Astrocyte (in vitro differentiated cells and primary cell): ENCODE data around the gene PTPRE. TPM values are rescaled to one million over a fixed set of nuclear protein-coding genes. Genes with fewer than 3 reads are reported as not detected.

Experiments
- DNase-seq: peaks from one replicate; pipeline ENCODE4 v3.0.0-alpha.2; 2010; ENCODE audit warnings: low read depth
- FAIRE-seq: peaks from 2 replicates; lab custom pipeline; 2011; peaks lifted over from hg19 to GRCh38; lab: Jason Lieb, UNC
- H2AFZ ChIP-seq: 2 replicates; pipeline ENCODE4 v1.6.0; 2012; ENCODE audit warnings: low read depth, low read length, inconsistent platforms
- H3K27ac ChIP-seq: 2 replicates; pipeline ENCODE4 v1.5.1; 2011; ENCODE audit warnings: low read depth, low read length, inconsistent platforms
- H3K27me3 ChIP-seq: 2 replicates; pipeline ENCODE4 v1.6.0; 2011; ENCODE audit warnings: low read length, inconsistent platforms; ENCODE audit not compliant: insufficient read depth
- H3K36me3 ChIP-seq: 2 replicates; pipeline ENCODE4 v1.5.1; 2011; ENCODE audit warnings: low read length, inconsistent platforms; ENCODE audit not compliant: insufficient read depth
- H3K4me1 ChIP-seq: 2 replicates; pipeline ENCODE4 v1.5.1; 2011; ENCODE audit warnings: low read length, inconsistent platforms; ENCODE audit not compliant: insufficient read depth
- H3K4me2 ChIP-seq: 2 replicates; pipeline ENCODE4 v1.6.0; 2012; ENCODE audit warnings: low read length, inconsistent platforms
- H3K4me3 ChIP-seq: 2 replicates; pipeline ENCODE4 v1.5.1; 2011; ENCODE audit warnings: low read depth, mild to moderate bottlenecking, low read length, inconsistent platforms; ENCODE audit not compliant: insufficient read depth
- H3K79me2 ChIP-seq: 2 replicates; pipeline ENCODE4 v1.6.0; 2012; ENCODE audit warnings: mild to moderate bottlenecking, low read length, inconsistent platforms; ENCODE audit not compliant: insufficient read depth
- H3K9ac ChIP-seq: 2 replicates; pipeline ENCODE4 v1.6.0; 2012; ENCODE audit warnings: mild to moderate bottlenecking, low read length, inconsistent platforms
- H3K9me3 ChIP-seq: 2 replicates; pipeline ENCODE4 v1.5.1; 2012; ENCODE audit warnings: low read depth, mild to moderate bottlenecking, low read length, inconsistent platforms; ENCODE audit not compliant: insufficient read depth
- H4K20me1 ChIP-seq: 2 replicates; pipeline ENCODE4 v1.6.0; 2012; ENCODE audit warnings: low read length, inconsistent platforms; ENCODE audit not compliant: insufficient read depth
- H3K27ac Mint-ChIP-seq: one replicate; pipeline ENCODE4 v1.8.0; 2021; ENCODE audit warnings: mild to moderate bottlenecking, mixed read lengths; ENCODE audit not compliant: unreplicated experiment
- H3K27me3 Mint-ChIP-seq: one replicate; pipeline ENCODE4 v1.8.0; 2021; ENCODE audit warnings: low read depth, mixed read lengths; ENCODE audit not compliant: unreplicated experiment
- H3K36me3 Mint-ChIP-seq: one replicate; pipeline ENCODE4 v1.8.0; 2021; ENCODE audit warnings: low read depth, mixed read lengths; ENCODE audit not compliant: unreplicated experiment
- H3K4me1 Mint-ChIP-seq: one replicate; pipeline ENCODE4 v1.8.0; 2021; ENCODE audit warnings: low read depth, mixed read lengths; ENCODE audit not compliant: unreplicated experiment
- H3K4me3 Mint-ChIP-seq: one replicate; pipeline ENCODE4 v1.8.0; 2021; ENCODE audit warnings: mild to moderate bottlenecking, moderate library complexity, mixed read lengths; ENCODE audit not compliant: unreplicated experiment
- H3K9me3 Mint-ChIP-seq: one replicate; pipeline ENCODE4 v1.8.0; 2021; ENCODE audit warnings: mild to moderate bottlenecking, mixed read lengths; ENCODE audit not compliant: unreplicated experiment
- EZH2 ChIP-seq: IDR thresholded peaks from 2 replicates; pipeline ENCODE4 v1.6.1; 2012; ENCODE audit warnings: mild to moderate bottlenecking, low read length, inconsistent platforms; ENCODE audit not compliant: insufficient read depth
- total RNA-seq: library from RNA; stranded (reverse); gene quantifications from 2 replicates; pipeline ENCODE4 v1.2.1, GENCODE V29; 2021
- TF ChIP-seq, protein P1 (sequence below): IDR thresholded peaks from 2 replicates; pipeline ENCODE4 v1.5.1; 2011; ENCODE audit warnings: low read depth, mild to moderate bottlenecking, inconsistent platforms, low read length, moderate library complexity; ENCODE audit not compliant: insufficient read depth

Gene PTPRE
- total RNA-seq, 1 donor from 2014 or later = 14.1 TPM

DNA sequence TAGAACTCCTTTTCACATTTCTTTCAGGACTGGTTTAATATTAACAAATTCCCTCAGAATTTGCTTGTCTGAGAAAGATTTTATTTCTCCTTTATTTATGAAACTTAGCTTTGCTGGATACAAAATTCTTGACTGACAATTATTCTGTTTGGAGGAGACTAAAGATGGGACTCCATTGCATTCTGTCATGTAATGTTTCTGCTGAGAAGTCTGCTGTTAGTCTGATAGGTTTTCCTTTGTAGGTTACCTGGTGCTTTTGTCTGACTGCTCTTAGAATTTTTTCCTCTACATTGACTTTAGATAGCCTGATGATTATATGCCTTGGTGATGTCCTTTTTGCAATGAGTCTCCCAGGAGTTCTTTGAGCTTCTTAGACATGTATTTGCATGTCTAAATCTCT is 37.6 kb upstream of the PTPRE start:
- H3K9me3 Mint-ChIP-seq = peaks cover 17% of the 10 kb centered on the region
- DNase-seq = no peak
- Histone ChIP-seq H2AFZ (no peak overlapping the region), H3K9ac (no peak overlapping the region), H3K4me2 (no peak overlapping the region), H3K27ac (no peak overlapping the region), H3K4me3 (no peak overlapping the region), H3K79me2 (no peaks in the 10 kb centered on the region), H4K20me1 (no peaks in the 10 kb centered on the region), H3K4me1 (no peaks in the 10 kb centered on the region), H3K9me3 (no peaks in the 10 kb centered on the region), H3K36me3 (no peaks in the 10 kb centered on the region), H3K27me3 (no peaks in the 10 kb centered on the region)
- no peak for TF ChIP-seq EZH2
- TF ChIP-seq, protein P1, sequence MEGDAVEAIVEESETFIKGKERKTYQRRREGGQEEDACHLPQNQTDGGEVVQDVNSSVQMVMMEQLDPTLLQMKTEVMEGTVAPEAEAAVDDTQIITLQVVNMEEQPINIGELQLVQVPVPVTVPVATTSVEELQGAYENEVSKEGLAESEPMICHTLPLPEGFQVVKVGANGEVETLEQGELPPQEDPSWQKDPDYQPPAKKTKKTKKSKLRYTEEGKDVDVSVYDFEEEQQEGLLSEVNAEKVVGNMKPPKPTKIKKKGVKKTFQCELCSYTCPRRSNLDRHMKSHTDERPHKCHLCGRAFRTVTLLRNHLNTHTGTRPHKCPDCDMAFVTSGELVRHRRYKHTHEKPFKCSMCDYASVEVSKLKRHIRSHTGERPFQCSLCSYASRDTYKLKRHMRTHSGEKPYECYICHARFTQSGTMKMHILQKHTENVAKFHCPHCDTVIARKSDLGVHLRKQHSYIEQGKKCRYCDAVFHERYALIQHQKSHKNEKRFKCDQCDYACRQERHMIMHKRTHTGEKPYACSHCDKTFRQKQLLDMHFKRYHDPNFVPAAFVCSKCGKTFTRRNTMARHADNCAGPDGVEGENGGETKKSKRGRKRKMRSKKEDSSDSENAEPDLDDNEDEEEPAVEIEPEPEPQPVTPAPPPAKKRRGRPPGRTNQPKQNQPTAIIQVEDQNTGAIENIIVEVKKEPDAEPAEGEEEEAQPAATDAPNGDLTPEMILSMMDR = no peak
- H3K36me3 Mint-ChIP-seq = no peaks in the 10 kb centered on the region
- peaks cover 9% of the 10 kb centered on the region for H3K27me3 Mint-ChIP-seq
- no peaks in the 10 kb centered on the region for H3K4me1 Mint-ChIP-seq
- H3K27ac Mint-ChIP-seq = no peak overlapping the region
- FAIRE-seq = no peak
- H3K4me3 Mint-ChIP-seq = no peak overlapping the region

DNA sequence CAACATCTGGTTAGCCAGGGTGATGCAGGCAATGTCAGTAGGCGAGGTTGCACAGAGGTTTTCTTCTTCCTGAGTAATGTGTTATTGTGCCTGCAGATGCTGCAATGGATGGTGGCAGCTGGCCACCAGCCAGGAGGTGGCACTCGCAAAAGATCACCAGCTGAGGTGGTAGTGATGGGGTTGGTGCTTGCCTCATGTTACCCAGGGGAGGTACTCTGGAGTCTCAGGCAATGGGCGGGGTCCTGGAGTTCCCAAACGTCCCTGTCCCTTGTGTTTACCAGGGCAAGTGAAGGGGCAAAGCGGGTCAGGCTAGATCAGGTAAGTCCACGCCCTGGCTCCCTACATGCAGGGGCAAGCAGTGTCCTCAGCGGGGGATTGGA is 35.3 kb upstream of the PTPRE start:
- Histone ChIP-seq H3K36me3 (no peaks in the 10 kb centered on the region), H3K27ac (no peak overlapping the region), H3K4me2 (no peak overlapping the region), H3K79me2 (no peaks in the 10 kb centered on the region), H2AFZ (no peak overlapping the region), H4K20me1 (no peaks in the 10 kb centered on the region), H3K9me3 (no peaks in the 10 kb centered on the region), H3K4me3 (no peak overlapping the region), H3K4me1 (no peaks in the 10 kb centered on the region), H3K27me3 (peaks cover 2% of the 10 kb centered on the region), H3K9ac (no peak overlapping the region)
- Mint-ChIP-seq H3K4me3 (no peak overlapping the region), H3K27me3 (peaks cover 9% of the 10 kb centered on the region), H3K27ac (no peak overlapping the region), H3K9me3 (peaks cover 14% of the 10 kb centered on the region), H3K36me3 (no peaks in the 10 kb centered on the region), H3K4me1 (peaks cover 9% of the 10 kb centered on the region)
- FAIRE-seq (no peak), DNase-seq (no peak)
- TF ChIP-seq, protein P1 = no peak
- TF ChIP-seq EZH2 = no peak

DNA sequence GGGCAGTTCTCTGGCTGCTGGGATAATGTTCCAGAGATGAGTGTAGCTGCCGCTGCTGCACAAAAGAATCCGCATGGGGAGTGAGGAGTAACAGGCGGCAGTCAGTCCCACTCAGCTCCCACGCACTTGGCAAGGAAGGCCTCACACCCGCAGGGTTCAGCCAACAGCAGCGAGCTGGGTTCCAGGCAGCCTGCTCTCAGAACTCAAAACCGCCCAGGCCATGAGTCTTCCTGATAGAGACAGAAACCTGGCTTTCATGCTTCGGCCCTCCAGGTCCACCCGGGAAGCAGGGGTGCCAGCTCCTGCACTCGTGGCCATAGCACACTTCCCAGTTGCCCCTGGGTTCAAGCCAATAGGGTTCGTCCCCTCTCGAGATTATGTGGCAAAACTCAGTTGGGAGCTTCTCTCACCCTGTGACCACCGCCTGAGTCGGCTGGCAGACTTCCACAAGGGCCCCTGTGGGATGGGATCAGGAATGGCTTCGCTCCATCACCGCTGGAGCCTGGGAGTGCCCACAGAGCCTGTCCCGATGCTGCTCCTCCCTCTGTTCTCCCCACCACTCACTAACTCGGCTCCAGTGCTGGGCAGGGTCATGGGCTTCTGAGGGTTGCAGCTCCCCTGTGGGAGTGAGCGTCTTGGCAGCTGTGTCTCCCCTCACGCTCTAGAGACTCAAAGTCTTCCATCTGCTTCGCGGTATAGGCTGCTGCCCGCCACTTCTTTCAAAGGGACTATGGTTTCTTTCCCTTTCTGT is 34.7 kb upstream of the PTPRE start:
- Mint-ChIP-seq H3K9me3 (peaks cover 13% of the 10 kb centered on the region), H3K36me3 (no peaks in the 10 kb centered on the region), H3K27me3 (peaks cover 9% of the 10 kb centered on the region), H3K27ac (no peak overlapping the region), H3K4me1 (peaks cover 11% of the 10 kb centered on the region), H3K4me3 (no peak overlapping the region)
- Histone ChIP-seq H3K36me3 (no peaks in the 10 kb centered on the region), H3K27ac (no peak overlapping the region), H3K27me3 (peaks cover 2% of the 10 kb centered on the region), H2AFZ (no peak overlapping the region), H3K4me1 (no peaks in the 10 kb centered on the region), H3K4me2 (no peak overlapping the region), H3K79me2 (no peaks in the 10 kb centered on the region), H3K4me3 (no peak overlapping the region), H4K20me1 (no peaks in the 10 kb centered on the region), H3K9me3 (no peaks in the 10 kb centered on the region), H3K9ac (no peak overlapping the region)
- FAIRE-seq (no peak), DNase-seq (peak; percentile 10)
- TF ChIP-seq EZH2 = no peak
- TF ChIP-seq, protein P1 = no peak
